SK-N-SH (cell line): Measurements from ENCODE around the gene SPATC1L. TPM values are rescaled to one million over a fixed set of nuclear protein-coding genes. Genes with fewer than 3 reads are reported as not detected.

Source experiments
- CTCF ChIA-PET: fragments of 300-600, 350-600 bp; formaldehyde crosslinking; extraction: SDS; loops from one replicate; lab custom pipeline; 2021; lab: Yijun Ruan, JAX
- POLR2A ChIA-PET: fragments of 350-600 bp; sonication (Branson Sonifier 250); formaldehyde crosslinking; extraction: SDS; loops from one replicate; lab custom pipeline; 2020; ENCODE audit warnings: antibody characterized with exemption, inconsistent platforms; lab: Yijun Ruan, JAX
- DNase-seq: peaks from one replicate; pipeline ENCODE4 v3.0.0; 2012
- H2AFZ ChIP-seq: fragments of 200-600 bp; sonication (generic); 2 replicates; pipeline ENCODE4 v1.8.1; 2016; ENCODE audit warnings: antibody characterized with exemption, mild to moderate bottlenecking, low read depth
- H3F3A ChIP-seq: fragments of 200-600 bp; sonication (generic); replicated peaks from 2 replicates; pipeline ENCODE3; 2016; ENCODE audit warnings: antibody characterized with exemption, mild to moderate bottlenecking; ENCODE audit not compliant: insufficient read depth
- H3K27ac ChIP-seq, 2 experiments: fragments of 200-500 bp in 1 of 2; fragments of 200-600 bp in 1 of 2; sonication (Bioruptor generic) in 1 of 2; sonication (generic), shearing (Covaris generic) in 1 of 2; 2 replicates each; pipeline versions ENCODE4 v1.5.1 to v1.6.1; 2014 to 2016; ENCODE audit warnings: low read depth in 2 of 2, inconsistent platforms in 1 of 2, low read length in 1 of 2, mild to moderate bottlenecking in 1 of 2, mixed read lengths in 1 of 2
- H3K27me3 ChIP-seq: fragments of 200-600 bp; sonication (generic), shearing (Covaris generic); 2 replicates; pipeline ENCODE4 v1.6.1; 2016; ENCODE audit warnings: mixed run types; ENCODE audit not compliant: insufficient read depth
- H3K36me3 ChIP-seq, 2 experiments: fragments of 200-500 bp in 1 of 2; fragments of 200-600 bp in 1 of 2; sonication (Bioruptor generic) in 1 of 2; sonication (generic) in 1 of 2; replicated peaks in 1 of 2; 2 replicates each; pipeline versions ENCODE3 to v1.5.1; 2014 to 2016; ENCODE audit warnings: low read length in 1 of 2, mild to moderate bottlenecking in 1 of 2; ENCODE audit not compliant: insufficient read depth in 2 of 2, control insufficient read depth in 1 of 2
- H3K4me1 ChIP-seq, 2 experiments: fragments of 200-500 bp in 1 of 2; fragments of 200-600 bp in 1 of 2; sonication (Bioruptor generic) in 1 of 2; sonication (generic), shearing (Covaris generic) in 1 of 2; 2 replicates each; pipeline versions ENCODE4 v1.5.1 to v1.6.1; 2014 to 2016; ENCODE audit warnings: low read depth in 1 of 2, low read length in 1 of 2, mixed run types in 1 of 2; ENCODE audit not compliant: insufficient read depth in 2 of 2, control insufficient read depth in 1 of 2
- H3K4me2 ChIP-seq: fragments of 200-600 bp; sonication (generic), shearing (Covaris generic); 2 replicates; pipeline ENCODE4 v1.6.1; 2017; ENCODE audit warnings: mixed run types
- H3K4me3 ChIP-seq, 2 experiments: fragments of 200-500 bp in 1 of 2; fragments of 200-600 bp in 1 of 2; sonication (Bioruptor generic) in 1 of 2; sonication (generic), shearing (Covaris generic) in 1 of 2; 2 replicates each; pipeline versions ENCODE4 v1.5.1 to v1.8.1; 2014 to 2016; ENCODE audit warnings: low read depth in 2 of 2, inconsistent platforms in 1 of 2, low read length in 1 of 2, mild to moderate bottlenecking in 1 of 2, mixed read lengths in 1 of 2, moderate library complexity in 1 of 2
- H3K79me2 ChIP-seq: fragments of 200-600 bp; sonication (generic); 2 replicates; pipeline ENCODE4 v1.8.1; 2017; ENCODE audit warnings: mild to moderate bottlenecking; ENCODE audit not compliant: insufficient read depth
- H3K9ac ChIP-seq: fragments of 200-600 bp; sonication (generic); 2 replicates; pipeline ENCODE4 v1.6.1; 2017; ENCODE audit warnings: mixed run types
- H3K9me2 ChIP-seq: fragments of 200-600 bp; sonication (generic); 2 replicates; pipeline ENCODE4 v1.6.1; 2017; ENCODE audit warnings: mixed run types
- H3K9me3 ChIP-seq: fragments of 200-600 bp; sonication (generic); 2 replicates; pipeline ENCODE4 v1.6.1; 2017; ENCODE audit warnings: mixed run types, mild to moderate bottlenecking, moderate library complexity
- H4K20me1 ChIP-seq: fragments of 200-600 bp; sonication (generic); 2 replicates; pipeline ENCODE4 v1.6.1; 2017; ENCODE audit warnings: mild to moderate bottlenecking, mixed run types; ENCODE audit not compliant: insufficient read depth
- CHD2 ChIP-seq: fragments of 150-350 bp; IDR thresholded peaks from 2 replicates; pipeline ENCODE4 v1.6.1; 2018; ENCODE audit warnings: low read length; ENCODE audit not compliant: partially characterized antibody
- EP300 ChIP-seq, 2 experiments: IDR thresholded peaks; 2 replicates each; pipeline versions ENCODE4 v1.4.0 to v1.6.1; 2012; ENCODE audit warnings: borderline replicate concordance in 1 of 2, low read depth in 1 of 2, low read length in 1 of 2
- EZH2phosphoT487 ChIP-seq: fragments of 200-600 bp; sonication (generic); IDR thresholded peaks from 2 replicates; pipeline ENCODE4 v1.6.1; 2017; ENCODE audit warnings: low read depth, mixed run types, mild to moderate bottlenecking, antibody characterized with exemption, moderate library complexity, borderline replicate concordance
- RCOR1 ChIP-seq: fragments of 150-350 bp; IDR thresholded peaks from 2 replicates; pipeline ENCODE4 v1.6.1; 2017; ENCODE audit warnings: antibody characterized with exemption, low read length
- SIN3A ChIP-seq: IDR thresholded peaks from 2 replicates; pipeline ENCODE4 v1.6.1; 2012; ENCODE audit warnings: low read depth, mild to moderate bottlenecking, low read length, moderate library complexity, borderline replicate concordance
- SMC3 ChIP-seq: IDR thresholded peaks from 2 replicates; pipeline ENCODE4 v1.6.1; 2012; ENCODE audit warnings: low read depth, low read length, improper control_type of control experiment
- TAF1 ChIP-seq: IDR thresholded peaks from 2 replicates; pipeline ENCODE4 v1.6.1; 2012; ENCODE audit warnings: low read depth, mild to moderate bottlenecking, low read length, moderate library complexity, borderline replicate concordance
- TEAD4 ChIP-seq: IDR thresholded peaks from 2 replicates; pipeline ENCODE4 v1.4.0; 2012; ENCODE audit warnings: mild to moderate bottlenecking, borderline replicate concordance; ENCODE audit not compliant: insufficient read depth
- WGBS: methylation state at CpG from one replicate; pipeline ENCODE4 v1.1.6; 2017; ENCODE audit warnings: low lambda C conversion rate; 5-methylcytosine and 5-hydroxymethylcytosine counted together
- polyA plus RNA-seq, 3 experiments: library from polyadenylated mRNA; depleted of rRNA; stranded (reverse); fragments of >200 nt; gene quantifications; 2 replicates each; pipeline ENCODE4 v1.2.3, GENCODE V29; 2012
- TF ChIP-seq, protein P1 (sequence below): IDR thresholded peaks from 2 replicates; pipeline ENCODE4 v1.4.0; 2012; ENCODE audit warnings: low read depth, borderline replicate concordance
- TF ChIP-seq, protein P2 (sequence below): fragments of 150-350 bp; IDR thresholded peaks from 2 replicates; pipeline ENCODE4 v1.6.1; 2017; ENCODE audit warnings: antibody characterized with exemption, low read length, low read depth, borderline replicate concordance
- TF ChIP-seq, protein P3 (sequence below): IDR thresholded peaks from 2 replicates; pipeline ENCODE4; 2012
- TF ChIP-seq, protein P4 (sequence below): IDR thresholded peaks from 2 replicates; pipeline ENCODE4 v1.6.1; 2012; ENCODE audit warnings: mild to moderate bottlenecking, low read depth, low read length, moderate library complexity

SPATC1L gene
- polyA plus RNA-seq, 1 of the 3 experiments (the other 2 are of a cell fraction): 8.3 TPM

DNA sequence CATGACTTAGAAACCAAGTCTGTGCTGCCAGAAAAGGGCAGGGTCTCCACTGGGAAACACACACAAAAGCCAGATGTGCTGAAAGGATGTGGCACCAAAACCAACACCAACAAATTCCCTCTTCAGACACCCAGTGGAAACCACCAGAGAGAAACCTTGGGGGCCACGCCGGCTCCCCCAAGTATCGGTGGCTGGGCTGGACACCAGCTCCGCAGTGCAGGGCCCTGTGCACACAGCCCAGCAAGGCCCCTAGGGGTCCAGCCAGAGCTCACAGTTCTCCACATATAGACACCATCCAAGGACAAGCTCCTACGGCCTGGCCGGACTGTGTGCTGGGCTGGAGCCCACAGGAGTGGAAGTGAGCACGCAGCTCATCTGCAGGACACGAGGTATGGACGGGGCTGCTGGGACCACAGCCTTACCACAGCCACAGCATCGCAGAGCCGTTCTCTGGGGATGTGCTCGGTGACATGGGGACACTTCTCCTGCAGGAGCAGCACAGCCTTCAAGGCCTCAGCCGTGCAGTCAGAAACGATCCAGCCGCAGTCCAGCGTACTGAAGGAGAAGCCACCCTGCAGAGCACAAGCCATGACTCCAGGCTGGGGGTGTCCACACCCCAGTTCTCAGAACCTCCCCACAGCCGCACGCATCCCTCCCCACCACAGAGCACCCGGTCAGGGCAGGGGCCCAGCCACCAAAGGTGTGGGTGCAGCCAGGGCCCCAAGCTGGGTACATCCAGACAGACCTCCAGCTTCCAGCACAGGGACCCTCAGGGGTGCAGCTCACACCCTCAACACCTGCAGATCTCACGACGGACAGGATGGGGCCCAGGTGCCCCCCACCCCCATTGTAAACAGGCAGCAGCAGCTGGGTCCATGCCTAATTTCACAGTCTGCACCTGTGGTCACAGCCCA lies 23.0 kb upstream of the SPATC1L start:
- WGBS: 100% methylated on average over 1 of the region's 21 CpGs
- no peak for DNase-seq
- TF ChIP-seq, protein P1, sequence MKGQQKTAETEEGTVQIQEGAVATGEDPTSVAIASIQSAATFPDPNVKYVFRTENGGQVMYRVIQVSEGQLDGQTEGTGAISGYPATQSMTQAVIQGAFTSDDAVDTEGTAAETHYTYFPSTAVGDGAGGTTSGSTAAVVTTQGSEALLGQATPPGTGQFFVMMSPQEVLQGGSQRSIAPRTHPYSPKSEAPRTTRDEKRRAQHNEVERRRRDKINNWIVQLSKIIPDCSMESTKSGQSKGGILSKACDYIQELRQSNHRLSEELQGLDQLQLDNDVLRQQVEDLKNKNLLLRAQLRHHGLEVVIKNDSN: no peak
- TF ChIP-seq TEAD4 (no peak), EZH2phosphoT487 (no peak), RCOR1 (no peak), SMC3 (no peak), EP300 (IDR thresholded peaks at IDR 0.05; ENCODE audit: borderline replicate concordance in 1 of 2, low read depth in 1 of 2, low read length in 1 of 2) (no peak), SIN3A (no peak), CHD2 (no peak), TAF1 (no peak)
- TF ChIP-seq, protein P2, sequence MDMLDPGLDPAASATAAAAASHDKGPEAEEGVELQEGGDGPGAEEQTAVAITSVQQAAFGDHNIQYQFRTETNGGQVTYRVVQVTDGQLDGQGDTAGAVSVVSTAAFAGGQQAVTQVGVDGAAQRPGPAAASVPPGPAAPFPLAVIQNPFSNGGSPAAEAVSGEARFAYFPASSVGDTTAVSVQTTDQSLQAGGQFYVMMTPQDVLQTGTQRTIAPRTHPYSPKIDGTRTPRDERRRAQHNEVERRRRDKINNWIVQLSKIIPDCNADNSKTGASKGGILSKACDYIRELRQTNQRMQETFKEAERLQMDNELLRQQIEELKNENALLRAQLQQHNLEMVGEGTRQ: no peak
- TF ChIP-seq, protein P3, sequence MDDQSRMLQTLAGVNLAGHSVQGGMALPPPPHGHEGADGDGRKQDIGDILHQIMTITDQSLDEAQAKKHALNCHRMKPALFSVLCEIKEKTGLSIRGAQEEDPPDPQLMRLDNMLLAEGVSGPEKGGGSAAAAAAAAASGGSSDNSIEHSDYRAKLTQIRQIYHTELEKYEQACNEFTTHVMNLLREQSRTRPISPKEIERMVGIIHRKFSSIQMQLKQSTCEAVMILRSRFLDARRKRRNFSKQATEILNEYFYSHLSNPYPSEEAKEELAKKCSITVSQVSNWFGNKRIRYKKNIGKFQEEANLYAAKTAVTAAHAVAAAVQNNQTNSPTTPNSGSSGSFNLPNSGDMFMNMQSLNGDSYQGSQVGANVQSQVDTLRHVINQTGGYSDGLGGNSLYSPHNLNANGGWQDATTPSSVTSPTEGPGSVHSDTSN: no peak
- TF ChIP-seq, protein P4, sequence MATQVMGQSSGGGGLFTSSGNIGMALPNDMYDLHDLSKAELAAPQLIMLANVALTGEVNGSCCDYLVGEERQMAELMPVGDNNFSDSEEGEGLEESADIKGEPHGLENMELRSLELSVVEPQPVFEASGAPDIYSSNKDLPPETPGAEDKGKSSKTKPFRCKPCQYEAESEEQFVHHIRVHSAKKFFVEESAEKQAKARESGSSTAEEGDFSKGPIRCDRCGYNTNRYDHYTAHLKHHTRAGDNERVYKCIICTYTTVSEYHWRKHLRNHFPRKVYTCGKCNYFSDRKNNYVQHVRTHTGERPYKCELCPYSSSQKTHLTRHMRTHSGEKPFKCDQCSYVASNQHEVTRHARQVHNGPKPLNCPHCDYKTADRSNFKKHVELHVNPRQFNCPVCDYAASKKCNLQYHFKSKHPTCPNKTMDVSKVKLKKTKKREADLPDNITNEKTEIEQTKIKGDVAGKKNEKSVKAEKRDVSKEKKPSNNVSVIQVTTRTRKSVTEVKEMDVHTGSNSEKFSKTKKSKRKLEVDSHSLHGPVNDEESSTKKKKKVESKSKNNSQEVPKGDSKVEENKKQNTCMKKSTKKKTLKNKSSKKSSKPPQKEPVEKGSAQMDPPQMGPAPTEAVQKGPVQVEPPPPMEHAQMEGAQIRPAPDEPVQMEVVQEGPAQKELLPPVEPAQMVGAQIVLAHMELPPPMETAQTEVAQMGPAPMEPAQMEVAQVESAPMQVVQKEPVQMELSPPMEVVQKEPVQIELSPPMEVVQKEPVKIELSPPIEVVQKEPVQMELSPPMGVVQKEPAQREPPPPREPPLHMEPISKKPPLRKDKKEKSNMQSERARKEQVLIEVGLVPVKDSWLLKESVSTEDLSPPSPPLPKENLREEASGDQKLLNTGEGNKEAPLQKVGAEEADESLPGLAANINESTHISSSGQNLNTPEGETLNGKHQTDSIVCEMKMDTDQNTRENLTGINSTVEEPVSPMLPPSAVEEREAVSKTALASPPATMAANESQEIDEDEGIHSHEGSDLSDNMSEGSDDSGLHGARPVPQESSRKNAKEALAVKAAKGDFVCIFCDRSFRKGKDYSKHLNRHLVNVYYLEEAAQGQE: no peak
- TF ChIP-seq, all 33 proteins: peak for 0

More for the DNA sequence above, 23.0 kb upstream of the SPATC1L start:
- Histone ChIP-seq H3F3A (peaks cover 3% of the 10 kb centered on the region), H3K4me3 (no peak overlapping the region), H3K36me3 (peaks cover 7 to 39% of the 10 kb centered on the region in 2 experiments), H3K27me3 (no peaks in the 10 kb centered on the region), H3K27ac (no peak overlapping the region), H3K9me2 (no peaks in the 10 kb centered on the region), H3K4me2 (no peak overlapping the region), H4K20me1 (no peaks in the 10 kb centered on the region), H3K9me3 (no peaks in the 10 kb centered on the region), H3K4me1 (no peaks in the 10 kb centered on the region), H3K9ac (no peak overlapping the region), H3K79me2 (no peaks in the 10 kb centered on the region), H2AFZ (no peak overlapping the region)
- CTCF ChIA-PET: no interaction called here
- POLR2A ChIA-PET: interaction anchor here (1.3 kb wide), 1 partner anchor 13 kb away, joined by 3 read pairs; no protein-coding TSS in a partner anchor
